ENCODE data around the gene PSRC1. TPM values are rescaled to one million over a fixed set of nuclear protein-coding genes. Genes with fewer than 3 reads are reported as not detected.

Gene PSRC1
- total RNA-seq, 1 donor from 2014 or later, result 46.2 TPM

- no peak for TF ChIP-seq CTCF (conservative IDR thresholded peaks at IDR 0.05)
- H3K27me3 Mint-ChIP-seq, result no peaks in the 10 kb centered on the region
These were observed 33.6 kb upstream of the PSRC1 start for GRCh38 chr1:109316506-109316905.

GRCh38 chr1:109315288-109315687 is 32.3 kb upstream of the PSRC1 start:
- no peaks in the 10 kb centered on the region for H3K9me3 Mint-ChIP-seq
- H3K4me1 Mint-ChIP-seq (ENCODE audit: unreplicated experiment), result peaks cover 7% of the 10 kb centered on the region
- TF ChIP-seq CTCF (conservative IDR thresholded peaks at IDR 0.05), result no peak
- H3K36me3 Mint-ChIP-seq, result peaks cover 24% of the 10 kb centered on the region
- no peaks in the 10 kb centered on the region for H3K27me3 Mint-ChIP-seq
- no peak for DNase-seq (ENCODE audit: extremely low spot score, unreplicated experiment)
- no peak overlapping the region for H3K4me3 Mint-ChIP-seq
- H3K27ac Mint-ChIP-seq, result no peak overlapping the region

More at GRCh38 chr1:109316506-109316905, 33.6 kb upstream of the PSRC1 start:
- peaks cover 29% of the 10 kb centered on the region for H3K36me3 Mint-ChIP-seq
- H3K4me3 Mint-ChIP-seq, result no peak overlapping the region
- H3K27ac Mint-ChIP-seq, result no peak overlapping the region
- peaks cover 7% of the 10 kb centered on the region for H3K4me1 Mint-ChIP-seq (ENCODE audit: unreplicated experiment)
- no peaks in the 10 kb centered on the region for H3K9me3 Mint-ChIP-seq
- DNase-seq (ENCODE audit: extremely low spot score, unreplicated experiment), result no peak

GRCh38 chr1:109314795-109315194 is 31.9 kb upstream of the PSRC1 start:
- no peak overlapping the region for H3K4me3 Mint-ChIP-seq

GRCh38 chr1:109312978-109313775 is 30.2 kb upstream of the PSRC1 start:
- DNase-seq (ENCODE audit: extremely low spot score, unreplicated experiment), result no peak
- peaks cover 5% of the 10 kb centered on the region for H3K4me1 Mint-ChIP-seq (ENCODE audit: unreplicated experiment)
- no peak for TF ChIP-seq CTCF (conservative IDR thresholded peaks at IDR 0.05)
- no peak overlapping the region for H3K27ac Mint-ChIP-seq
- no peaks in the 10 kb centered on the region for H3K9me3 Mint-ChIP-seq
- peaks cover 12% of the 10 kb centered on the region for H3K36me3 Mint-ChIP-seq
- H3K4me3 Mint-ChIP-seq, result no peak overlapping the region
- no peaks in the 10 kb centered on the region for H3K27me3 Mint-ChIP-seq

More at GRCh38 chr1:109314795-109315194, 31.9 kb upstream of the PSRC1 start:
- Mint-ChIP-seq H3K27me3 (no peaks in the 10 kb centered on the region), H3K36me3 (peaks cover 19% of the 10 kb centered on the region), H3K27ac (no peak overlapping the region), H3K9me3 (no peaks in the 10 kb centered on the region), H3K4me1 (ENCODE audit: unreplicated experiment) (peaks cover 7% of the 10 kb centered on the region)
- TF ChIP-seq CTCF (conservative IDR thresholded peaks at IDR 0.05), result no peak
- no peak for DNase-seq (ENCODE audit: extremely low spot score, unreplicated experiment)

- H3K36me3 Mint-ChIP-seq, result peaks cover 12% of the 10 kb centered on the region
- TF ChIP-seq CTCF (conservative IDR thresholded peaks at IDR 0.05), result no peak
- no peaks in the 10 kb centered on the region for H3K9me3 Mint-ChIP-seq
- no peak overlapping the region for H3K27ac Mint-ChIP-seq
- no peak overlapping the region for H3K4me3 Mint-ChIP-seq
- no peaks in the 10 kb centered on the region for H3K27me3 Mint-ChIP-seq
- H3K4me1 Mint-ChIP-seq (ENCODE audit: unreplicated experiment), result peaks cover 10% of the 10 kb centered on the region
- no peak for DNase-seq (ENCODE audit: extremely low spot score, unreplicated experiment)
These were observed 29.3 kb upstream of the PSRC1 start for GRCh38 chr1:109312246-109312645.

Data from type B pancreatic cell (in vitro differentiated cells).